Amniotic stem cell (primary cell): Measurements from ENCODE around the gene LRRC75B.
"Not testable (repeated sequence)": the region's sequence is repeated elsewhere in the genome, so short reads cannot be mapped to it uniquely, and the experiment has no call there.

Source experiments
- DNase-seq: peaks from one replicate; lab custom pipeline; 2025; lab: John Stamatoyannopoulos, UW

LRRC75B gene

DNA sequence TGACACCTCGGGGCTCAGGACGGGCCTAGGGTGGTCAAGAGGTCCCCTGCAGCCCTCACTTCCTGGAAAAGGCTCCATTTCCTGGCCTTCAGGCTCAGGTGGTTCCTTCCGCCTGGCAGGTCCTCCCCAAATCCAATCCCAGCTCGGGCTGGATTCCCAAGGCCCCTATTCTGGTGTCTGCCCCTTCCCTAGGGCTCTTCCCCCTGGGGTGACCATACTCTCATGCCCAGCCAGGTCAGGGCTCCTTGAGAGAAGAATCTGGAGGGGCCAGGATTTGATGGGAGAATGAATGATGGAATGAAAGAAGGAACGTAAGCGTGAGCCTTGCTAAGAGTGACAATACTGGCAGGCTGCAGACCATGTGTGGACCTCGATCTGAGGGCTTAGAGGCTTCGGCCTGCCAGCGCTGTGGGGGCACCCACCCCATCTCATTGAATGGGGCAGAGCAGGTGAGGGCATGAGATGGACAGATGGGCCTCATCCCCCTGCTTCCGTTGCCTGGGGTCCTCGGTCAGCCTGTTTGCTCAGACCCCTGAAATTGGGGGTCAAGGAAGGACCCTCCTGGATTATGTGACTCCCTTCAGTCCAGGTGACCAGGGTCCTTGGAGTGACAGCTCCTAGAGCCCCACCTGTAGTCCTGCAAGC is 9.4 kb upstream of the LRRC75B start:
- not testable (repeated sequence) for DNase-seq

DNA sequence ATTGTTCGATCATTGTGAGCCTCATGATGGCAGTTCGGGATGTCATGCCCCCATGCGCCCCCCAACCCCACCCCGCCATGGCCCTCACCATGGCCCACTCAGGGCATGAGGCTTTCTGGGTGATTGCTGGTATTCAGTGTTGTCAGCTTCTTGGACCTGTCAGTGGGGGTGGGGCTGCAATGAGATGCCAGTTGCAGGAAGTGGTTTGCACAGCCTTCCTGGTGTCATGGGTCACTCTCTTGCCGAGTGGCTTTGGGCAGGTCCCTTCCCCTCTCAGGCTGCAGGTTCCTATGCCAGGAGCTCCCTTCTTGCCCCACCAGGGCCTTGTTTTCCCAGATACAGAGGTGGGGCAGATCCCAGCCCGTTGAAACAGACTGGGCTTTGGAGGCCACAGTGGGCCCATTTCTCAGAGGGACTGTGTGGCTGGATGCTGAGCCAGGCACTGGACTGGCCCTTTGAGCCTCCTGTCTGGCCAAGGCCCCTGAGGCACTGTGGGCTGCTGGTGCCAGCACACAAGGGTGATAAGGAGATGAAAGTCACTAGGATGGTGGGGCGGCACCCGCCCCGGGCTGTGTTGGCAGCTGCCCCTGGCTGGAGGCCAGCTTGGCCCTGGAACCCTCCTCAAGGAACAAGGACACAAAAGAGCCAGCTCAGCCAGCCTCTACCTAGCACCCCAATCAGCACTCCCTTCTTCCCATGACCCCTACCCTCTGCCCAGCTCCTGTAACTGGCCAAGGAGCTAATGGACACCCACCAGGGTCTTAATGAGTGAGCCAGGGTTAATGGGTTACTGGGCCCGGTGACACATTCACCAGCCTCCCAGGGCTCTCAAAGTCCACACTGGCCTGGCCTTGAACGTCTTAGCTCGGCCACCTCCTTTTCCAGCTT is 8.6 kb upstream of the LRRC75B start:
- no peak for DNase-seq

DNA sequence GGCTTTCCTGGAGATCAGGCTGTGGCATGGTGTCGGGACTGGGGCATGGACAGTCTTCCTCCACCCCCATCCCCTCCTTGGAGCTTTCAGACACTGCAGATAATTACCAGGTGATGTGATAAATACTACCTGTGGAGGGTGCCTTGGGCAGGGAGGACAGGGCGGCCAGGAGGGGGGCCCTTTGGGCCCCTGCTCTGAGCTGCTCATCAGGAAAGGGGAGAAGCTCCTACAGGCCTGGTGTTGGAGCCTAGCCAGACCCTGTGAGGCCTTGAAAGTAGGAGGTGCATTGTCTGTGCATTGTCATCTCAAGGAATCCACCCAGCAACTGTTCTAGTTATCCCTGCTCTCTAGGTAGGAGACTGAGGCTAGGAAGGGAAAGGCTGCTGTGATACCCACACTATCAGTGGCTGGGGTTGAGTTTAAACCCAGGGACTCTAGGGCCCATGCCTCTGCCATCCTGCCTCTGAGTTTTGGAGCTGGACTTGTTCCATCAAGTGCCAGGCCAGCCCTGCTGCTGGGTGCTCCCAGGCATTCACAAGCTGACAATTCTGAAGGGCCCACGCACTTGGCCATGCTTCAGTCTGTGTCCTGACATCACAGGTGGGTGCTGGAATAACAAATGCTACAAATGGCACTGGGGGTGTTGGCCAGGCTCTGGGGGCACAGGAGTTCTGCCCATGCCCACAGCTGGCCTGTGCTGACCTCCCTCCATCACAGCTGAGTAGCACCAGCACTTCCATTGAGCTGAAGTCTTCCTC is 7.3 kb upstream of the LRRC75B start:
- DNase-seq = not testable (repeated sequence)

DNA sequence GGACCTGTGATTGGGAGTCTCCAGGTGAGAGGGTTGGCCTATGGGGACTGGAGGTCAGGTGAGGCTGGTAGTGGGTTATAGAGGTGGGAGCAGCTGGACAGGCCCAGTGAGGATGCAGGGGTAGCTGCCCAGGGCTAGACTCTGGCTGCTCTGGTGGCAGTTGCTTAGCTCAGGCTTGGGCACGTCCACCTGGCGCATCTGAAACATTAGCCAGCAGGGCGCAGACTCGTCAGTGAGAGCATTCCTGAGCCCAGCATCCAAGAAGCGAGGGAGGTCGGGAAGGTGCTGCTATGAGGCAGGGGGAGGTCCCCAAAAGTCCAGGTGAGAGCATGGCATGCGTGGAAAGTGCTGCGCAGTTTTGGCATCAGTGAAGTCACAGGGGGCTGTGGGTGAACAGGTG is 6.6 kb upstream of the LRRC75B start:
- no peak for DNase-seq

DNA sequence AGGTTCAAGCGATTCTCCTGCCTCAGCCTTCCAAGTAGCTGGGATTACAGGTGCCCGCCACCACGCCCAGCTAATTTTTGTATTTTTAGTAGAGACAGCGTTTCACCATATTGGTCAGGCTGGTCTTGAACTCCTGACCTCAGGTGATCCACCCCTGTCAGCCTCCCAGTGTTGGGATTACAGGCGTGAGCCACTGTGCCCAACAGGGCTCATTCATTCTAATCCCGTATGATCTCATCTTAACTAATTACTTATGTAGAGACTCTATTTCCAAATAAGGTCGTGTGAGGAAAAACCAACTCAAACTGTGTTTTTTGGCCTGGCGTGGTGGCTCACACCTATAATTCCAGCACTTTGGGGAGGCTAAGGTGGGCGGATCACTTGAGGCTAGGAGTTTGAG is 4.2 kb upstream of the LRRC75B start:
- DNase-seq = not testable (repeated sequence)

DNA sequence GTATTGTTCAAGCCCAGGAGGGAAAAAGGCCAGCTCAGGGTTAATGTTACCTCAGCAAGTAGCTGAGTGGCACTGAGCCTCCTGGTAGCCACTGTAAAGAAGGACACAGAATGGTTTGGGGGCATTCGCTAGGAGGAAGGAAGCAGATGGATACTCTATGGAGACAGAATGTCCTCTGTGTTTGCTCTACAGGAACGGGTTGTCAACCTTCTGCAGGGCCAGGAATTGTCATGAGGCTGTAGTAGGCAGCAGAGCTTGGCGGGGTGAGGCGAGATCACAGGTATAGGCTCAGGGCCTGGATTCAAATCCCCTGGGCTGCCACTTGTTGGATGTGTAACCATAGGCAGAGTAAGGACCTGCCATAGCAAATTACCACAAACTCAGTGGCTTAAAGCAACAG is 3.0 kb upstream of the LRRC75B start:
- no peak for DNase-seq

DNA sequence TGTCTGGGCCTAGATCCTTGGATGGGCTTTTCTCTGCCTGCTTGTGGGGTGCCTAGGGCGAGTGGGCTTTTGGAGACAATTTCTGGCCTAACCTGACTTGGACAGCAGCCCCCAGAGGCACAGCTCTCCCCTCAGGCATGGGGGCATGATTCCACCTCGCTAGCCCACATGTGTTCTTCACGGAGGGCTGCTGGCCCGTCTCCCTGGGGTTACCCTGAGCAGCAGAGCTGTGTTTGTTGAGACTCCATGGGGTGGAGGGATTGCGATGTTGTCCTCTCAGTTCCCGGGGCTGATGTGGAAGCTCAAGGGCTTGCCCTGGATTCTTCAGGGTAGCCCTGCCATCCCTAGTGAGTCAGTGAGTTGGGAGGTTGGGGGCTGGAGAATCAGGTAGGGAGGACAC is 2.4 kb upstream of the LRRC75B start:
- no peak for DNase-seq

DNA sequence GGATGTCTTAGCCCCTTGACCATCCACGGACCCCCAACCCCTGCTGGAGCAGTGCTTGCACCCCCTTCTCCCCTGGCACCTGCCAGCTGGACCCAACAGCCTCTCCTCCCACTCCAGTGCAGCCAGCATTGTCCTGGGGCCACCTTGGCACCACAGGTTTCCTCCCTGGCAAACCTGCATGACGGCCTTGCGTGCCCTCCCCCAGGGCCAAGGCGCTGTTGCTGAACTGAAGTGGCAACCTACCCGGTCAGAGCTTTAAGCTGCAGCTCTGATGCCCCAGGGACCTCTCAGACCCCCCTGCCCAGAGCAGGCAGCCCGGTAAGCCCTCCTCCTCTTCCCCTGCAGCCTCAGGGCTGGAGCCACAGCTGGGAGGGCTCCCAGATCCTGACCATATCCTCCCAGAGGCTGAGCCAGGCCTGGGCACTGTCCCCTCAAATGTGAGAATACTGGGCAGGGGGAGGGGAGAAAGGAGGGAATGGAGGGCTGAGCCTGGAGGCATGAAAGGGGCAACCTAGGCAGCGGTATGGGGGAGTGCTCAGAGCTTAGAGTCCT is 1.8 kb upstream of the LRRC75B start:
- no peak for DNase-seq

DNA sequence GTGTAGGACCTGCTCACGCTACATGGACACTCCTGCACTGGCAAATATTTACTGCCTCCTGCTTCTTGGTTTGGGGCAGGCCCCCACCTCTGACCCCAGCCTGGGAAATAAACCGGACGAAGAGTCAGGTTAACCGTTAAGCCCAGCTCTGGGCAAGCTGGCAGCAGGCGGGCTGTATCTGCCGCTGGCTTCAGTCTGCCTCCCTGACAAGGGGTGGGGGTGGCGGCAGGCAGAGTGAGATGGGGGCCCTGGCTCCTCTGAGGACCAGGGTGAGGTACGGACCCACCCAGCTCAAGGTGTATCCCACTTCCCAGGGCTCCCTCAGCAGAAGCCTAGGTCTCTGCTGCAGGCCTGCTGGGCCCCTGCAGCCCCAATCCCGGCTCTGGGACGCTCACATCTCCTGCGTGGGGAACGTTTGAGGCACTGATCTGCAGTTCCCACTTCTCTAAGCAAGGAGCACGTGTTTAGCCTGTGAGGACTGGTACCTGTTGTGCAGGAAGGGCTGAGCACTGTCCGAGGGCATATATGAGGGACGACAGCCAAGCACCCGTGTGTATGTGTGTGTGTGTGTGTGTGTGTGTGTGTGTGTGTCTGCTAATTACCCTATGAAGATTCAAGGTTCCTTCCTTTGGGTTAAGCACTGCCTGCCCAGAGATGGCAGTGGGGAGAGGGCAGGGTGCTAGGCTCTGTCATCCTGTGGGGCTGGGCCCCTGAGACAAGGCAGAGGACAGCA is 1.1 kb upstream of the LRRC75B start:
- no peak for DNase-seq

DNA sequence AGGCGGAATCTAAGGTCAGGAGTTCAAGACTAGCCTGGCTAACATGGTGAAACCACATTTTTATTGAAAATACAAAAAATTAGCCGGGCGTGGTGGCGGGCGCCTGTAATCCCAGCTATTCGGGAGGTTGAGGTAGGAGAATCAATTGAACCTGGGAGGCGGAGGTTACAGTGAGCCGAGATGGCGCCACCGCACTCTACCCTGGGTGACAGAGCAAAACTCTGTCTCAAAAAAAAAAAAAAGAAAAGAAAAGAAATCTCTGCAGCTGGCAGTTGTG is 624 bp upstream of the LRRC75B start:
- not testable (repeated sequence) for DNase-seq

DNA sequence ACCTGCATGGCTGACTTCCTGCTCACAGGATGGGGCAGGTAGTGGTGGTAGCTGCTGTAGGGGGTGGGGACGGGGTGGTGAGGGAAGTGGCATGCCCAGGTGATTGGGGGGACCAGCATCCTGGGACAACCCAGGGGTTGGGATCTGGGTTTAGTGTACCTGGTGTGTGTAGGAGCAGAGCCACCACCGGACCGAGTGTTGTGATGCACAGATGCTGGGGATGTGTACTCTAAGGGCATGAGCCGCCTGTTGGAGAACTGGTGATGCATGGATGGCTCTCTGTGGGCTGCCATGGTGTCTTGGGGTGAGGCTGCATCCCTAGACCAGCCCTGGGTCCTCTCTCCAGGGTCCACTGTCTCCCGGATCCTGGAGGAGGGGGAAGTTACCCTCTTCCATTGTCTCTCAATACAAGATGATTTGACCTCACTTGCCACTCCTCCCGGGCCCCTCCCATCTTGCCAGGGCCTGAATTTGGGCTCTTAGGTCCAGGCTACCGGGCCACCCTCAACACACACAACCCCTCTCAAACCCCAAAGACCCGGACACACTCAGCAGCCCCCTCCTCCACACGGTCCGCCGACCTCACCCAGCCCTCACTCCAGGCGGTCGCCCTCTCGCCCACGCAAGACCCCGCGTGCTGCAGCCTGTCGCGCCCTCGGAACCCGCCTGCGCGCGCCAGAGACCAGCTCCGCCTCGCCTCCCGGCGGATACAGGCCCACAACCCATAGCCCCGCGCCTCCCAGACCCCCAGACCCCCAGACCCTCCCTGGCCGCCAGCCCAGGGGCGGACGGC is 619 bp downstream of the LRRC75B start:
- DNase-seq = no peak

DNA sequence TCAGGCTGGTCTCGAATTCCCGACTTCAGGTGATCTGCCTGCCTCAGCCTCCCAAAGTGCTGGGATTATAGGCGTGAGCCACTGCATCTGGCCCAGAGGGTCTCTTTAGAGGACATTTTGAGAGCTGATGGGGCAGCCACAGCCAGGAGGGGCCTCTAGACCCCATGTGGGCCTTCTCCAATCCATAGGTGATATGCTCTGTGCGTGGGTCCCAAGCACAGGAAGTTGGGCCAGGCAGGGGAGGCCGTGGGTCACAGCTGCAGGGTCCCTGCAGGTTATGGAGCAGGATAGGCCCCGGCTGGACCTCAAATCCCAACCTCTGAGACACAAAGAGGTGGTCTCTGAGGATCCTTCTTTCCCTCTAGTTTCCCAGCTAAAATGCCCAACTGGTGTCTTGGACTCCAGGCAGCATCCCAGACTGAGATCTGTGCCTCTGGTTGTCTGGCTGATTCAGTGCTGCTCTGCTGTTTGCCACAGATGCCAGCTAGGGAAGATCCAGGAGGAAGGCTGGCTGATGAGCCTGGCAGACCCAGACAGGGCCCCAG is 1.5 kb downstream of the LRRC75B start:
- DNase-seq = no peak

DNA sequence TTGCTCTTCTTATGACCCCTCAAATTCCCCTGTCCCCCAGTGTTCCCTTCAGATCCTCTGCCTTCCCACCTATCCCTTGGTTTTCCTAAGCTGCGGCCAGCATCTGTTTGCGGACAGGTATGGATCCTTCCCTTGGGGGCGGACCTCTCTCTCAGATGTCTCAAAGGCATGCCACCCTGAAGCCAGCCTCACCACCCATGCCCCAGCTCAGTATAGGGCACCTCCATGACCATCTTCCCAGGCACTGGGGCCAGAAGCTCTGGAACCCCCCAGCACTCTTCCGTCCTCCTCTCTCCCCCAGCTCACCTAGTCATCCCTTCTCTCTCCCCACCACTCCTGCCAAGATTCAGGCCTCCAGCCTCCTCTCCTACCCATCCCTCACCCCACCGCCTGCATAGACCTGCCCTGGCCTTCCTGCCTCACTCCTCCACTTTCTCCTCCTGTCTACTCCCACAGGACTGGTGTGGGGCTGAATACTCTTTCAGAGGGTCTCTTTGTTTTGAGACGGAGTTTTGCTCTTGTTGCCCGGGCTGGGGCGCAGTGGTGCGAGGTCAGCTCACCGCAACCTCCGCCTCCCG is 2.2 kb downstream of the LRRC75B start:
- no peak for DNase-seq

DNA sequence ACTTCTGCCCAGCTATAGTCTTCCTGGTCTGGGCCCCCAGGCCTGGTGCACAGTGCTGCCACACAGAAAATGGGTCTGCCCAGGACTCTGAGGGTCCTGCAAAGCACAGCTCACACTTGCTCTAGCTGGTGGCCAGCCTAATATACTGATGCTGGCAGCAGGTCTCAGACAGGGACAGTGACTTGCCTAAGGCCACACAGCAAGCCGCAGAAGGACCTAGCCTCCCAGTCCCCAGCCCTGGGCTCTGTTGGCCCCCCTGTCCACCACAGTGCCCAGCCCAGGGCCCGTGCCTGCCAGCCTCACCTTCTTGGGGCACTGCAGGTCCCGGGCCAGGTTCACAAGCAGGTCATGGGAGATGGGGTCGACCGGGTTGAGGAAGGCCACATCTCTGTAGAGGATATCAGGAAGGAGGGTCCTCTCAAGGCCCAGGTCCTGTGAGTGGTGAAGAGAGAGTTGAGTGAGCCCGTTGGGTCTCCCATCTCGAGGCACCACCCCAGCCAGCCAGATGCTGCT is 3.3 kb downstream of the LRRC75B start:
- DNase-seq = no peak

DNA sequence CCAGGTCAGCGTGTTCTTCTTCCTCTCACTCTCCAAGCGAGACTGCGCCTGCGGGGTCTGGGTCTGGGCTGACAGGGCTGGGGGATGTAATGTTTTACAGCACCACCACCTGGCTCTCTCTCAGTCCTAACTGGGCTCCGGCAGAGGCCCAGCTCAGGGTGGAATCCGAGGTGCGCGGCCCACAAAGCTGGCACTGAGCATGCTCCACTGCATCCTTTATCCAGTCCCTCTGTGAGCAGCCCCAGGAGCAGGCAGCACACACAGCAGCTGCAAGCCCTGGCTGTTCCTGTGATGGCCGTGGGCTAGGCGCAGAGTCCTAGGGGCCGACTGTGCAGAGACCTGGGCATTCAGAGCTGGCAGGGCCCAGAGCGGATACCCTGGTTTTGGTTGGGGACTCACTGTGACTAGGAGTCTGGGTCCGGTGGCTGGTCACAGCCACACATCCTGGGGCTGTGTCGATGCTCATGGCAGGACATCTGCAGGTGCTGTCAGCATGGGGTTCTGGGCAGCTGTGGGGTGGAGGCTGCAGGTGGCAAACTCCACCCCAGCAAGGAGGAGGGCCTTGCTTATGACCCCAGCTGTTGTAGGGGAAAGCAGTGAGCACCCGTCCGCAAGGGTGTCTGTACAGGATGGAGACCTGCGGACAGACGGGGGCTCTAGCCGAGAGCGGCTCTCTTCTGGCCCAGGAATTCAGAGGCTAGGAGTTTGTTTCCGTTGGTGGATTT is 4.0 kb downstream of the LRRC75B start:
- DNase-seq = no peak

DNA sequence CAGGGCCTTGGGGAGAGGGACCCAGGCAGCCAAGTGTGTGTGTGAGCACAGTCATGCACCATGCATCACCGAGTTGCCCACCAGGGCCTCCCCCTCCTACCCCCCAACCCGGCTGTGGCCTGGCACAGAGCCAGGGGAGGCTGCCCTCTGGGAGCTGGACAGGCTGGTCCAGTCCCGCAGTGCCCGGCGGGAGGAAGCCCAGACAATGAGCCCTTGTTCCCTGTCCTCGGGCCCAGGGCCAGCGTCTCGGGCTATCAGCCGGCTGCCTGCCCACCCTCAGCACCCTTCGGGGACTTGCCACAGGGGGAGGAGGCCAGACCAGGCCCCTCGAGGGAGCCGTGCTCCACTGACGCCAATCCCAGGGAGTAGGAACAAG is 4.5 kb downstream of the LRRC75B start:
- no peak for DNase-seq

DNA sequence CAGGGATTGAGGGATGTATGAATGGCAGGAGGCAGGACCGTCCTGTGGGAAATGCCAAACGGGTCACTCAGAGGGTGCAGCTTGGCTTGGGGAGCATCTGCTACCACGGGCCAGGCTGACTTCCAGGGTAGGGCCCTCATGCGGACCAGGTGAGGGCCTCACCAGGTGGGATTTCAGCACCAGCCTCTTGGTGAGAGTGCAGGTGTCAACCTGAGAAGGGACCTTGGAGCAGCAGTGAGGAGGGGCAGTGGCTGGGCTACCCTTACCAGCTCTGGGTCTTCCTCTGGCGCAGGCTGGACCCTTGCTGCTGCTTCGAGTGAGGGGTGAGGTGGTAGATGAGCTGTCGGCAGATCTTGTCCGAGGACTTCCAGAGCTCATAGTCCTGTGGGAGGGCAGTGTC is 4.9 kb downstream of the LRRC75B start:
- no peak for DNase-seq

DNA sequence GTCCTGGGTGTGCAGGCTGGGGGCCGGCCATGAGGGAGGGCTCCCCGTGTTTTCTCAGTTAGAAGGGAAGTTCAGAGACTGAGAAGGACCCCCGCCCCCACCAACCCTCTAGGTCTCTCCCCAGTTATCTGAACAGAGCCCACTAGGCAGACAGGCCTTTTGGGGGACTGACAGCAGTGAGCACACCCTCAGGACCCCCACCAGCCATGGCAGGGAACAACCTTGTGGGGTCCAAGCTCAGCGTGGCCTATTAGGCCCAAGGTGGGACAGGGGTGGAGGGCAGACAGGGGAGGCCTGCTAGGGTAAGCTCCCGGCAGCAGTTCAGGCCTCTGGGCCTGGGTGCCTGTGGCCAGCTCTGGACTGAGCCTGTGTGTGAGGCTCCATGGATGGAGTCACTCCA is 5.6 kb downstream of the LRRC75B start:
- DNase-seq = no peak

DNA sequence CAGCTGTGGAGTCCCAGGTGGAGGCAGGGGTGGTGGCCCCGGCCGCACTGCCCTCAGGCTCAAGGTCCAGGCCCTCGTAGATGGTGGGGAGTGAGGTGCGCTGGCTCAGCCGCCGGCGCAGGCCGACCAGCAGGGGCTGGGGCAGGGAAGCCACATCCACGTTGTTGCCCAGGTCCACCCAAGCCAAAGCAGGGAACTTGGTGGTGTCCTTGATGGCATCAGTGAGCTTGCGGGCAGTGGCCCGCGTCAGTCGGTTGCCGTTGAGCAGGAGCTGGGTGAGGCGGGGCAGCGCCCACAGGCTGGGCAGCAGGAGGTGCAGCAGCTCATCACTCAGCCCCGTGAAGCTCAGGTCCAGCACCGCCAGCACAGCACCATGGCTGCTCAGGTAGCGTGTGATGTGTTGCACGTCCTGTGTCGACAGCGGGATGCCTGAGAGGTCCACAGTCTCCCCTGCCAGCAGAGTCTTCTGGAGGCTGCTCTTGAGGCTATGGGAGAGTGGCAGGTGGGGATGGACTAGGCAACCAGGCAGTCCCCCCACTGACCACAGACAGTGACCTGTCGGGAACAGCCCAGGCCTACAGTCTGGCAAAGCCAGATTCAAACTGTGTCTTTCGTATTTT is 6.8 kb downstream of the LRRC75B start:
- no peak for DNase-seq
